OCI-LY7 (cell line): ENCODE data around the gene SYNM. TPM values are rescaled to one million over a fixed set of nuclear protein-coding genes. Genes with fewer than 3 reads are reported as not detected.

Experiments
- BruUV-seq: library from RNA; stranded (reverse); fragments of 400-500 nt; replicated peaks from 2 replicates; lab custom pipeline; 2021; lab: Mats Ljungman, UMichigan
- CTCF ChIA-PET: fragments of 300-600 bp; sonication (Branson Sonifier 250); formaldehyde crosslinking; loops from one replicate; lab custom pipeline; 2022; ENCODE audit warnings: antibody characterized with exemption; ENCODE audit not compliant: unreplicated experiment; lab: Charles Lee
- POLR2A ChIA-PET: fragments of 300-600 bp; sonication (Branson Sonifier 250); formaldehyde crosslinking; loops from one replicate; lab custom pipeline; 2022; ENCODE audit warnings: antibody characterized with exemption; lab: Charles Lee
- DNase-seq: peaks from one replicate; pipeline ENCODE4 v3.0.0-alpha.2; 2015; ENCODE audit warnings: low spot score
- H2AFZ ChIP-seq: fragments of 200-600 bp; sonication (generic), shearing (Covaris generic); 2 replicates; pipeline ENCODE4 v1.6.1; 2014; ENCODE audit warnings: mild to moderate bottlenecking, antibody characterized with exemption, low read length, moderate library complexity
- H3K27ac ChIP-seq: fragments of 200-600 bp; sonication (generic); 2 replicates; pipeline ENCODE4 v1.5.1; 2014; ENCODE audit warnings: mixed run types, low read depth, mild to moderate bottlenecking, moderate library complexity, low read length, inconsistent platforms; ENCODE audit not compliant: poor library complexity, severe bottlenecking
- H3K36me3 ChIP-seq: fragments of 200-600 bp; sonication (generic); 2 replicates; pipeline ENCODE4 v1.6.1; 2014; ENCODE audit warnings: mild to moderate bottlenecking, antibody characterized with exemption, low read length, moderate library complexity, mixed read lengths; ENCODE audit not compliant: insufficient read depth
- H3K4me1 ChIP-seq: fragments of 200-600 bp; sonication (generic); 2 replicates; pipeline ENCODE4 v1.5.1; 2014; ENCODE audit warnings: mild to moderate bottlenecking, low read length; ENCODE audit not compliant: insufficient read depth, poor library complexity, severe bottlenecking
- H3K4me2 ChIP-seq: fragments of 200-600 bp; sonication (generic); 2 replicates; pipeline ENCODE4 v1.6.1; 2014; ENCODE audit warnings: mild to moderate bottlenecking, low read length
- H3K4me3 ChIP-seq: fragments of 200-600 bp; sonication (generic); 2 replicates; pipeline ENCODE4 v1.5.1; 2014; ENCODE audit warnings: mild to moderate bottlenecking, low read depth, low read length; ENCODE audit not compliant: poor library complexity, severe bottlenecking
- H3K79me2 ChIP-seq: fragments of 200-600 bp; sonication (generic); 2 replicates; pipeline ENCODE4 v1.6.1; 2016; ENCODE audit warnings: low read depth, mild to moderate bottlenecking, low read length, moderate library complexity, mixed read lengths; ENCODE audit not compliant: insufficient read depth
- H3K9me2 ChIP-seq: fragments of 200-600 bp; sonication (generic); 2 replicates; pipeline ENCODE4 v1.6.1; 2016; ENCODE audit warnings: mild to moderate bottlenecking, low read length, mixed read lengths; ENCODE audit not compliant: insufficient read depth
- H3K9me3 ChIP-seq: fragments of 200-600 bp; sonication (generic); 2 replicates; pipeline ENCODE4 v1.6.1; 2014; ENCODE audit warnings: mild to moderate bottlenecking, mixed run types, low read length, mixed read lengths
- H4K20me1 ChIP-seq: fragments of 200-600 bp; sonication (generic); 2 replicates; pipeline ENCODE4 v1.6.1; 2014; ENCODE audit warnings: mild to moderate bottlenecking, antibody characterized with exemption, low read length, moderate library complexity, mixed read lengths; ENCODE audit not compliant: insufficient read depth
- EZH2phosphoT487 ChIP-seq: fragments of 200-600 bp; sonication (generic); IDR thresholded peaks from 2 replicates; pipeline ENCODE4 v1.6.1; 2018; ENCODE audit warnings: low read depth, borderline replicate concordance, mild to moderate bottlenecking, mixed run types, antibody characterized with exemption, low read length, moderate library complexity, mixed read lengths
- intact Hi-C: fragments of 100-400 bp; cut with micrococcal nuclease; formaldehyde crosslinking; loops from one replicate; pipeline ENCODE4 v1.10.0; 2022; ENCODE audit not compliant: unreplicated experiment
- total RNA-seq, 2 experiments: library from RNA; depleted of rRNA in 1 of 2; stranded (reverse); fragments of >200 nt in 1 of 2; shearing (Covaris generic) in 1 of 2; gene quantifications; 2 replicates each; pipeline ENCODE4 v1.2.3, GENCODE V29; 2014 to 2022
- TF ChIP-seq, protein P1 (sequence below): fragments of 200-600 bp; sonication (generic); conservative IDR thresholded peaks from 2 replicates; pipeline ENCODE4 v1.5.1; 2014; ENCODE audit warnings: mild to moderate bottlenecking, antibody characterized with exemption, low read length, moderate library complexity, mixed read lengths

The SYNM gene
- total RNA-seq, 2 experiments from 2014 or later, result 0.08 to 0.41 TPM

DNA sequence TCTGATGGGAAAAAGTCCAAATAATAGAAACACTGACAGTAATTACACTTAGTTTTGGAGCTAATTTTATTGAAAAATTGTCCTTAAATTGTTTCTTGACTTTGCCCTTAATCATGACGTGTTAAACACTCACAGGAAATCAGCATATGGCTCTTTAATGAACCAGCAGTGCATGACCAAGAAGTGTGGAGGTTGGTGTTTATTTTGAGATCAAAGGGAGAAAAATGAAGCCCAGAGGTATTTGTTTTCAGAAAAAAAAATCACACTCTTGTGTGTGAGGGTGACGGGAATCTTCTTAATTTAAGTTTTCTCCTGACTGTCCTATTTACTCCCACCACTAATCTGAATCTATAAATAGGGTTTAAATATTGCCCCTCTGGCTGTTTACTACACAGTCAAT, 28.8 kb upstream of the SYNM start:
- no peaks in the 10 kb centered on the region for H4K20me1 ChIP-seq
- H3K36me3 ChIP-seq, result no peaks in the 10 kb centered on the region
- TF ChIP-seq, protein P1, sequence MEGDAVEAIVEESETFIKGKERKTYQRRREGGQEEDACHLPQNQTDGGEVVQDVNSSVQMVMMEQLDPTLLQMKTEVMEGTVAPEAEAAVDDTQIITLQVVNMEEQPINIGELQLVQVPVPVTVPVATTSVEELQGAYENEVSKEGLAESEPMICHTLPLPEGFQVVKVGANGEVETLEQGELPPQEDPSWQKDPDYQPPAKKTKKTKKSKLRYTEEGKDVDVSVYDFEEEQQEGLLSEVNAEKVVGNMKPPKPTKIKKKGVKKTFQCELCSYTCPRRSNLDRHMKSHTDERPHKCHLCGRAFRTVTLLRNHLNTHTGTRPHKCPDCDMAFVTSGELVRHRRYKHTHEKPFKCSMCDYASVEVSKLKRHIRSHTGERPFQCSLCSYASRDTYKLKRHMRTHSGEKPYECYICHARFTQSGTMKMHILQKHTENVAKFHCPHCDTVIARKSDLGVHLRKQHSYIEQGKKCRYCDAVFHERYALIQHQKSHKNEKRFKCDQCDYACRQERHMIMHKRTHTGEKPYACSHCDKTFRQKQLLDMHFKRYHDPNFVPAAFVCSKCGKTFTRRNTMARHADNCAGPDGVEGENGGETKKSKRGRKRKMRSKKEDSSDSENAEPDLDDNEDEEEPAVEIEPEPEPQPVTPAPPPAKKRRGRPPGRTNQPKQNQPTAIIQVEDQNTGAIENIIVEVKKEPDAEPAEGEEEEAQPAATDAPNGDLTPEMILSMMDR, result no peak
- no peak for TF ChIP-seq EZH2phosphoT487
- H3K9me3 ChIP-seq, result no peaks in the 10 kb centered on the region
- BruUV-seq, result no TSS peak
- H2AFZ ChIP-seq, result peak overlapping the region; percentile 100
- POLR2A ChIA-PET, result interaction anchor here (0.6 kb wide), 2 partner anchors 285 to 428 kb away, joined by 3 read pairs; no protein-coding TSS in a partner anchor
- H3K4me3 ChIP-seq, result peak overlapping the region; percentile 59
- no peaks in the 10 kb centered on the region for H3K79me2 ChIP-seq
- peak overlapping the region; percentile 78 for H3K4me2 ChIP-seq
- no peaks in the 10 kb centered on the region for H3K9me2 ChIP-seq
- peak; percentile 18 for DNase-seq
- intact Hi-C loops, result loop anchor here (1.0 to 2.0 kb wide), 5 partner anchors 137 to 633 kb away; no protein-coding TSS in a partner anchor
- H3K4me1 ChIP-seq, result peaks cover 8% of the 10 kb centered on the region
- CTCF ChIA-PET, result interaction anchor here (1.1 kb wide), 1 partner anchor 10 kb away, joined by 4 read pairs; no protein-coding TSS in a partner anchor
- H3K27ac ChIP-seq, result no peak overlapping the region

- no peaks in the 10 kb centered on the region for H3K36me3 ChIP-seq
- intact Hi-C loops, result loop anchor here (1.0 to 2.0 kb wide), 5 partner anchors 137 to 634 kb away; no protein-coding TSS in a partner anchor
- CTCF ChIA-PET, result interaction anchor here (0.6 to 1.1 kb wide), 2 partner anchors 10 to 298 kb away, joined by 3 to 4 read pairs; no protein-coding TSS in a partner anchor
Observed at GRCh38 chr15:99076555-99077308, 28.1 kb upstream of the SYNM start.

More at GRCh38 chr15:99076555-99077308, 28.1 kb upstream of the SYNM start:
- H3K27ac ChIP-seq, result no peak overlapping the region
- H4K20me1 ChIP-seq, result no peaks in the 10 kb centered on the region
- DNase-seq, result peak; percentile 84
- H3K4me2 ChIP-seq, result peak overlapping the region; percentile 78
- no peaks in the 10 kb centered on the region for H3K9me2 ChIP-seq
- peaks cover 8% of the 10 kb centered on the region for H3K4me1 ChIP-seq
- H2AFZ ChIP-seq, result peak overlapping the region; percentile 100
- POLR2A ChIA-PET, result interaction anchor here (0.6 kb wide), 2 partner anchors 14 to 286 kb away, joined by 3 read pairs; no protein-coding TSS in a partner anchor
- peak overlapping the region; percentile 59 for H3K4me3 ChIP-seq
- H3K79me2 ChIP-seq, result no peaks in the 10 kb centered on the region
- TF ChIP-seq EZH2phosphoT487, result no peak
- TF ChIP-seq, protein P1, result peak; percentile 94
- H3K9me3 ChIP-seq, result no peaks in the 10 kb centered on the region
- BruUV-seq, result no TSS peak
